GM13976 (cell line): ENCODE results near the gene STEEP1.

Experiments used
- DNase-seq: peaks from one replicate; pipeline ENCODE4 v3.0.0; 2012; ENCODE audit warnings: low spot score
- in situ Hi-C: fragments of 300-500 bp; cut with MboI; formaldehyde crosslinking; loops from one replicate; pipeline ENCODE4 v1.12.0; 2022; ENCODE audit warnings: low sequenced_read_pairs, mixed read lengths, inconsistent platforms; ENCODE audit not compliant: unreplicated experiment
- TF ChIP-seq, protein P1 (sequence below): IDR thresholded peaks from 2 replicates; pipeline ENCODE4 v1.5.1; 2012; ENCODE audit warnings: borderline replicate concordance, mild to moderate bottlenecking; ENCODE audit not compliant: insufficient read depth; ENCODE audit errors: extremely low read depth, missing control alignments, control extremely low read depth

STEEP1 gene

GRCh38 chrX:119573222-119573621 is 8.0 kb upstream of the STEEP1 start:
- TF ChIP-seq, protein P1, sequence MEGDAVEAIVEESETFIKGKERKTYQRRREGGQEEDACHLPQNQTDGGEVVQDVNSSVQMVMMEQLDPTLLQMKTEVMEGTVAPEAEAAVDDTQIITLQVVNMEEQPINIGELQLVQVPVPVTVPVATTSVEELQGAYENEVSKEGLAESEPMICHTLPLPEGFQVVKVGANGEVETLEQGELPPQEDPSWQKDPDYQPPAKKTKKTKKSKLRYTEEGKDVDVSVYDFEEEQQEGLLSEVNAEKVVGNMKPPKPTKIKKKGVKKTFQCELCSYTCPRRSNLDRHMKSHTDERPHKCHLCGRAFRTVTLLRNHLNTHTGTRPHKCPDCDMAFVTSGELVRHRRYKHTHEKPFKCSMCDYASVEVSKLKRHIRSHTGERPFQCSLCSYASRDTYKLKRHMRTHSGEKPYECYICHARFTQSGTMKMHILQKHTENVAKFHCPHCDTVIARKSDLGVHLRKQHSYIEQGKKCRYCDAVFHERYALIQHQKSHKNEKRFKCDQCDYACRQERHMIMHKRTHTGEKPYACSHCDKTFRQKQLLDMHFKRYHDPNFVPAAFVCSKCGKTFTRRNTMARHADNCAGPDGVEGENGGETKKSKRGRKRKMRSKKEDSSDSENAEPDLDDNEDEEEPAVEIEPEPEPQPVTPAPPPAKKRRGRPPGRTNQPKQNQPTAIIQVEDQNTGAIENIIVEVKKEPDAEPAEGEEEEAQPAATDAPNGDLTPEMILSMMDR = no peak
- in situ Hi-C loops = no loop called here
- no peak for DNase-seq

DNA sequence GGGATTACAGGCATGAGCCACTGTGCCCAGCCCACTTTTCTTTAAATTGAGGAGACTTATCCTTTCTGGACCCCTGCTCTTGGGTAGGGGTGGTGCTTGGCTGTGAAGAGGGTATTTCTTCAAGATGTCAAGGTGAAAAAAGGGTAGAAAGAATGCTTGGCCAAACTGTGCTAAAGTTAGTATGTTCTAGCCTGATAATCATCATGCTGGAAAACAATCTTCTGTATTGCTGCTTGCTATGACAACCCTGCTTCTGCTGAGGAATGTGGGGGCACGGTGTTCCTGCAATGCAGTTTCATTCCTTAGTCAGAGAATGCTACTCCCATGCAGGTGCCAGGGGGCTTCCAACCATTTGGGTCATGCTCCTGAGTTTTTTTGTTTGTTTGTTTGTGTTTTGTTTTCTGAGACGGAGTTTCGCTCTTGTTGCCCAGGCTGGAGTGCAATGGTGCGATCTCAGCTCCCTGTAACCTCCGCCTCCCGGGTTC is 5.2 kb upstream of the STEEP1 start:
- DNase-seq = no peak
- TF ChIP-seq, protein P1 = no peak
- in situ Hi-C loops = no loop called here

DNA sequence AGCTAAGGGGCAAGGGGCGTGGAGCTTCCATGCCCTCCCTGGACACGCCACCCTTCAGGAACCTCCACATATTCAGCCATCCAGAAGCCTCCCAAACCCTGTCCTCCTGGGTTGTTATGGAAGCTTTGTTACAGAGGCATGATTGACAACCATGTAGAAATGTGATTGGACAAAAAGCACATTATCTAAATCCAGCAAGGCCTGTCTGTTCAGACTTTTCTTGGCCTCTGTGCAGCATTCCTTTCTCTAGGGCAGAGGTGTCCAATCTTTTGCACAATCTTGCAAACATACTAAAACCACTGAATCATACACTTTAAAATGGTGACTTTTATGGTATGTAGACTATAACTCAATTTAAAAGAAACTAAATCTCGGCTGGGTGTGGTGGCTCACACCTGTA is 12.7 kb downstream of the STEEP1 start:
- in situ Hi-C loops = no loop called here
- no peak for DNase-seq
- TF ChIP-seq, protein P1 = no peak

DNA sequence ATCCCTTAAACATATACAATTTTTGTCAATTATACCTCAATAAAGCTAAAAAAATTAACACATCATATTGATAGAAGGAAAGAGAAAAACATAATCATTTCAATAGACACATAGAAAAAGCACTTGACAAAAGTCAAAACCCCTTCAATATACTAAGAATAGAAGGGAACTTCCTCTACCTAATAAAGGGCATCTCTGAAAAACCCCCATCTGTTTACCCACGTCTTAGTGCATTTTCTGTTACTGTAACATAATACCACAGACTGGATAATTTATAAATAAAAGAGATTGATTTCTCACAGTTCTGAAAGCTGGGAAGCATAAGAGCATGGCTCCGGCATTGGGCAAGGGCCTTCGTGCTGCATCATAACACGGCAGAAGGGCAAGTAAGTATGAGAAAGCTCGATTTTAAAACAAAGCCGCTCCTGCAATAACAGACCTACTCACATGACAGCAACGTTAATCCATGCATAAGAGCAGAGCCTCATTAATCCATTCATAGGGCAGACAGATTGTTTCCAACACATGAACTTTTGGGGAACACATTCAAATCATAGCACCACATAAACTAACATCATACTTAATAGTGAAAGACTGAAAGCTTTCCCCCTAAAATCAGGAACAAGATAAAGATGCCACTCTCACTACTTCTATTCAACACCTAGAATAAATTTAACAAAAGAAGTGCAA is 15.7 kb downstream of the STEEP1 start:
- TF ChIP-seq, protein P1 = no peak
- in situ Hi-C loops = no loop called here
- DNase-seq = no peak

DNA sequence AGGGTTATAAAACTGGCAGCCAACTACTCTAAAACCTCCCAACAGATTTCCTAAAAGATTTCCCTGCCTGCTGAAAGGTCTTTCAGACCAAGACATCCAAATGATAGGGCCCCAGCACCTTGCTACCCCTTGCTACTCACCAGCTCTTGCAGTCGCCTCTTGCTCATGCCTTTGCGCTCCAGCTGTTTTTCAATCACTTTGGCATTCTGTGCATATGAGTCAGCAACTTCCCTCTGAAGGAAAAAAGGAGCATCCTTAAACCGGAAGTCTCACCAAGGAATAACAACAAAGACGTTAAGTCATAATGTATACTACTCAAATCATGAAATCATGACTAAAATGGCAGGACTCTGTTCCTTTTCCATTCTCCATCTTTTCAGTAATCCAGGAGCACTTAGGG is 24.0 kb downstream of the STEEP1 start:
- TF ChIP-seq, protein P1 = no peak
- in situ Hi-C loops = no loop called here
- DNase-seq = no peak

DNA sequence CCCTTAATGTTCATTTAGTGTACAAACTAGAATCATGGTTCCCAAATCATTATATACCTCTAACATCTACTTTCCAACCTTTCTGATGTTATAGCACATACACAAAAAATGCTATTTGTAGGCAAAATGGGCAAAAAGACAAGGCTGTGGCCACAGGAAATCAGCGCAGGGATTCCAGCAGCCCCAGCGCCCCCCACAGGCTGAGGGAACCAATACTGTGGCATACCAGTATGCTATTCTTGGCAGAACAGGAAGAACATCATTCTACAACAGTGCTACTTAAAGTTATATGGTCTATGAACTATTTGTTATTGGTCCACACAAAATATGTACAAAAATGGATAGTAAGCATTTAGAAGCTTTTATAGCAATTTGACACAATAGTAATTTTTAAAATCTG is 25.3 kb downstream of the STEEP1 start:
- in situ Hi-C loops = no loop called here
- TF ChIP-seq, protein P1 = no peak
- DNase-seq = no peak

DNA sequence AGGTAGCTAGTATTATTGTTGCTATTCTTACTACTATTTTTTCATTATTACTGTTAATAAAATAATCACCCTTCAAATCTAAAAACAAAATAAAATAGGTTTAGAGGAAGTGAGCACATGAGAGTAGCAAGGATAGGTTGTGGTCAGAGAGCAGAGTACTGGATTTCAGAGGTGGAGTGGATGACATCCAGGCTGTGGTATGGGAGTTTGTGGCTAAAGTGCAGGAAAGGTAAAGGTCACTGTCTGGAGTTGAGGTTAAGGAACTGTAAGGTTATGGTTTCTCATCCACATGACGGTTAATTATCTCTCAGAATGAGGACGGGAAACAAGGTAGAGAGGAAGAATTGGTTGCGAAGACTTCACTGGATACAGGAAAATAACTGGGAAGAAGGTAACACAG is 27.7 kb downstream of the STEEP1 start:
- TF ChIP-seq, protein P1 = no peak
- no peak for DNase-seq
- in situ Hi-C loops = no loop called here
